GM18498 (cell line): ENCODE results near the gene SLC4A7.
"Not testable (repeated sequence)": the region's sequence is repeated elsewhere in the genome, so short reads cannot be mapped to it uniquely, and the experiment has no call there.

ENCODE experiments used
- ATAC-seq: cut with Tn5 transposase; IDR thresholded peaks from one replicate; pipeline ENCODE4 v1.9.1; 2021; ENCODE audit warnings: mild to moderate bottlenecking, moderate library complexity; ENCODE audit not compliant: unreplicated experiment

SLC4A7 gene

GRCh38 chr3:27484015-27484844, at the start of gene SLC4A7:
SLC4A7 (minus strand) TSS chr3:27484384; CDS start chr3:27484126, 258 bp downstream.
- peak; percentile 92 for ATAC-seq

- no peak for ATAC-seq
Observed at GRCh38 chr3:27533261-27533607, 49.0 kb upstream of the SLC4A7 start.

- no peak for ATAC-seq
Observed at GRCh38 chr3:27532426-27533260, 48.5 kb upstream of the SLC4A7 start.

- not testable (repeated sequence) for ATAC-seq
Observed at GRCh38 chr3:27531193-27531751, 47.1 kb upstream of the SLC4A7 start.

- ATAC-seq, result no peak
Observed at GRCh38 chr3:27528791-27529190, 44.6 kb upstream of the SLC4A7 start.

- ATAC-seq, result no peak
Observed at GRCh38 chr3:27526614-27527315, 42.6 kb upstream of the SLC4A7 start.

GRCh38 chr3:27521872-27522265, 37.7 kb upstream of the SLC4A7 start:
- ATAC-seq, result no peak

GRCh38 chr3:27521179-27521871, 37.1 kb upstream of the SLC4A7 start:
- no peak for ATAC-seq

- no peak for ATAC-seq
Observed at GRCh38 chr3:27511724-27512422, 27.7 kb upstream of the SLC4A7 start.

- ATAC-seq, result no peak
Observed at GRCh38 chr3:27509376-27509775, 25.2 kb upstream of the SLC4A7 start.

- ATAC-seq, result no peak
Observed at GRCh38 chr3:27508424-27508823, 24.2 kb upstream of the SLC4A7 start.

- no peak for ATAC-seq
Observed at GRCh38 chr3:27507515-27508266, 23.5 kb upstream of the SLC4A7 start.

- no peak for ATAC-seq
Observed at GRCh38 chr3:27507111-27507510, 22.9 kb upstream of the SLC4A7 start.

GRCh38 chr3:27504749-27505148, 20.6 kb upstream of the SLC4A7 start:
- no peak for ATAC-seq

GRCh38 chr3:27503526-27503925, 19.3 kb upstream of the SLC4A7 start:
- no peak for ATAC-seq

GRCh38 chr3:27501759-27502158, 17.6 kb upstream of the SLC4A7 start:
- no peak for ATAC-seq

GRCh38 chr3:27500986-27501385, 16.8 kb upstream of the SLC4A7 start:
- ATAC-seq, result no peak

- ATAC-seq, result no peak
Observed at GRCh38 chr3:27500035-27500434, 15.9 kb upstream of the SLC4A7 start.

GRCh38 chr3:27494784-27495183, 10.6 kb upstream of the SLC4A7 start:
- no peak for ATAC-seq
